Breast epithelium (tissue), 3 donors: Measurements from ENCODE around the gene CCDC137.

Experiments used
- POLR2A ChIP-seq: fragments of 450-650 bp; IDR thresholded peaks from one replicate; pipeline ENCODE4 v1.6.1; 2016; ENCODE audit warnings: antibody characterized with exemption, mild to moderate bottlenecking, moderate library complexity
- TF ChIP-seq, protein P1 (sequence below), 3 donors: fragments of 450-650 bp; IDR thresholded peaks; one replicate each; pipeline ENCODE4 v1.5.1; 2016 to 2017; ENCODE audit warnings: antibody characterized with exemption in 3 of 3, mild to moderate bottlenecking in 3 of 3, moderate library complexity in 3 of 3

DNA sequence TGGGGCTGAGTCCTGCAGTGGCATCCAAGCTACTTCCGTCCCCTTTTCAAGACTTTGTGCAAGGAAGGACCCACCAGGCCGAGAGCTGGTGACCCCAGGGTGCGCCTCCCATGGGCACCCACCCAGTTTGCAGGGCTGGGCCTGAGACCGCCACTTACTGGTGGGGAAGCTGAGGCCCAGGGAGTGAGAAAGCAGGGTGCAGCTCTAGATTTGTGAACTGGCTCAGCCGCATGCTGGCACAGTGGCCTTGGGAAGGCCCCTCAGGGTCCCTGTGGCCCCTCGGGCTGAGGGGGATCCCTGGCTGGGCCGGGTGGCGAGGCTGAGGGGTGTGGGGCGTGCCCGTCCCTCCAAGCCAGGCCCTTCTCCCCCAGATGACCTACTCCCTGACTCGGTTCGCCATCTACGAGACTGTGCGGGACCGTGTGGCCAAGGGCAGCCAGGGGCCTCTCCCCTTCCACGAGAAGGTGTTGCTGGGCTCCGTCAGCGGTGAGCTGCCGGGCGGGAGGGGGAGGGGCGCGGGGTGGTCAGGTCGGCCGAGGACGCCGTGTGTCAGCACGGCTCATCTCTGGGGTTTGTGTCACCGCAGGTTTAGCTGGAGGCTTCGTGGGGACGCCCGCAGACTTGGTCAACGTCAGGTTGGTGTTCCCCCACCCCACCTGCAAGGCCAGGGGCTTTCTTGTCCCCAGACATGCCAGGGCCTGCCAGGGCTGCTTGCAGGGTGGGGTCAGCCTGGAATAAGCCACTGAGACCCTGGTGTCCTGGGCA lies 48.8 kb downstream of the CCDC137 start:
- TF ChIP-seq, protein P1, sequence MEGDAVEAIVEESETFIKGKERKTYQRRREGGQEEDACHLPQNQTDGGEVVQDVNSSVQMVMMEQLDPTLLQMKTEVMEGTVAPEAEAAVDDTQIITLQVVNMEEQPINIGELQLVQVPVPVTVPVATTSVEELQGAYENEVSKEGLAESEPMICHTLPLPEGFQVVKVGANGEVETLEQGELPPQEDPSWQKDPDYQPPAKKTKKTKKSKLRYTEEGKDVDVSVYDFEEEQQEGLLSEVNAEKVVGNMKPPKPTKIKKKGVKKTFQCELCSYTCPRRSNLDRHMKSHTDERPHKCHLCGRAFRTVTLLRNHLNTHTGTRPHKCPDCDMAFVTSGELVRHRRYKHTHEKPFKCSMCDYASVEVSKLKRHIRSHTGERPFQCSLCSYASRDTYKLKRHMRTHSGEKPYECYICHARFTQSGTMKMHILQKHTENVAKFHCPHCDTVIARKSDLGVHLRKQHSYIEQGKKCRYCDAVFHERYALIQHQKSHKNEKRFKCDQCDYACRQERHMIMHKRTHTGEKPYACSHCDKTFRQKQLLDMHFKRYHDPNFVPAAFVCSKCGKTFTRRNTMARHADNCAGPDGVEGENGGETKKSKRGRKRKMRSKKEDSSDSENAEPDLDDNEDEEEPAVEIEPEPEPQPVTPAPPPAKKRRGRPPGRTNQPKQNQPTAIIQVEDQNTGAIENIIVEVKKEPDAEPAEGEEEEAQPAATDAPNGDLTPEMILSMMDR (IDR thresholded peaks at IDR 0.05), result no peak
- TF ChIP-seq POLR2A, result no peak
